Activated CD4-positive, alpha-beta T cell treated with anti-CD3 and anti-CD28 coated beads, Interleukin-2, Interleukin-6, amounts not matched to agents 100 ng/mL and 50 ng/mL, durations not matched to agents 16 hours and 8 hours (primary cell): ENCODE measurements around the gene ACAN.

Experiments
- DNase-seq: peaks from one replicate; pipeline ENCODE4 v3.0.0-alpha.2; 2020

ACAN gene

DNA sequence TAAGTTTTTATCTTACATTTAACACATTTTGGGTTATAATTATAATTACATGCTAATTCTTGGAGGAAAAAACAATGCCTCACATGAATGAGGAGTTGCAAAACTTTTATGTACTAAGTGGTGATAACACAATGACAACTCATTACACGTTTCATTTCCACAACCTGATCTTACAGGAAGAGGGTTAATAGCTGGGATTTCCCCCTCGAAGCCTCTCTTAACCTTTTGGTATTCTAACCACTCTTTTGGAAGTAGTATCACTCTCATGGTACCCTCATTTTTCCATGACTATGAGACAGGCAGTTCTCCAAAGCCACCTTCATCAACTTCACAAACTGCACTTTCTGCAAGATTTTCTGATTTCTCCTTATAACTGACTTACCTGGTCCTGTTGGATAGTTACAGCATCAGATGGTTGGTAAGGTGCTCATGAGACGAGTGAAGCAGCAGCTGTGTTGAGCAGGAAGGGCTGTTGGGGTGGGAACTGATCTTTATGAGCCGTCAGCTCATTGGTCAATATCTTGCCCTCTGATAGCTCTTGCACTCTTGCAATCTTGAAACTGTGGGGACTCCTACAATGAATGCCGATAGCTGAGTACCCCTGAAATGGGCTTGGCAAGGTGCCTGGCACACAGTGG, 41.6 kb downstream of the ACAN start:
- peak; percentile 10 for DNase-seq

DNA sequence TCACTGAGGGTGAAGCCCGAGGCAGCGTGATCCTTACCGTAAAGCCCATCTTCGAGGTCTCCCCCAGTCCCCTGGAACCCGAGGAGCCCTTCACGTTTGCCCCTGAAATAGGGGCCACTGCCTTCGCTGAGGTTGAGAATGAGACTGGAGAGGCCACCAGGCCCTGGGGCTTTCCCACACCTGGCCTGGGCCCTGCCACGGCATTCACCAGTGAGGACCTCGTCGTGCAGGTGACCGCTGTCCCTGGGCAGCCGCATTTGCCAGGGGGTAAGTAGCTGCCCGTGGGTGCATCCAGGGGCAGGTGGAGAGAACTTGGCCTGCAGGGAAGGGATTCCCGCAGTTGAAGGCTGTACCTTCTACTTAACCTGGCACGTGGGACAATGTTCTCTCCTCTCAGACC, 42.4 kb downstream of the ACAN start:
- DNase-seq = no peak

- DNase-seq = no peak
These were observed 43.9 kb downstream of the ACAN start for GRCh38 chr15:88847144-88847543.

DNA sequence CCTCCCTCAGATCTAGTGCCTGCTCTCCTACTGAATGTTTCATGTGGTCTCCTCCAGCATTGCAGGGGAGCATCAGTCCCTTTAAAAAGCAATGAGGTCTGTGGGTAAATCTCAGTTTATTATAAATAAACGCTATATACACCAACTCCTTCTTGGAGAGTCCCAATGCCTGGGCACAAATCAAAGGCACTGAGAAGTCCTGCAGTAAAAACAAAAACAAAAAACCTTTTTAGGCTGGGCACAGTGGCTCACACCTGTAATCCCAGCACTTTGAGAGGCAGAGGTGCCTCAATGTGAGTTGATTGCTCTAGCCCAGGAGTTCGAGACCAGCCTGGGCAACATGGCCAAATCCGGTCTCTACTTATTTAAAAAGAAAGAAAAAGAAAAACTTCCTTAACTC, 45.0 kb downstream of the ACAN start:
- no peak for DNase-seq

DNA sequence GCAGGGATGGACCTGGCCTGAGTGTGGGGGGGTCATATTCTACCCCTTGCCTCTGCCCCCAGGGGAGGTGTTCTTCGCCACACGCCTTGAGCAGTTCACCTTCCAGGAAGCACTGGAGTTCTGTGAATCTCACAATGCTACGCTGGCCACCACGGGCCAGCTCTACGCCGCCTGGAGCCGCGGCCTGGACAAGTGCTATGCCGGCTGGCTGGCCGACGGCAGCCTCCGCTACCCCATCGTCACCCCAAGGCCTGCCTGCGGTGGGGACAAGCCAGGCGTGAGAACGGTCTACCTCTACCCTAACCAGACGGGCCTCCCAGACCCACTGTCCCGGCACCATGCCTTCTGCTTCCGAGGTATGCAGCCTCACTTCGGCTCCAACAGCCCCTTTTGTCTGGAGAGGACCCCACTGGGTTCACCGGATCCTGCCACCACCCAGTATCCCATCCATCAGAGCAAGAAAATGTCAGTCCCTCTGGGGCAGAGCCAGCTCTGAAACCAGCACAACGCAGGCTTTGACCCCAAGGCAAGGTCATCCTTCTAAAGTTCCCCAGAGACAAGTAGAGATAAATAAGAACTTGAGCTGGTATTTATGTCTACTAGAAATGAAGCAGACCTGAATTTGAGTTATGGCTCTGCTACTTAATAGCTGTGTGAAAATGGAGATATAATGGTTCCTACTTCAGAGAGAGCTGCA, 46.3 kb downstream of the ACAN start:
- DNase-seq = no peak

DNA sequence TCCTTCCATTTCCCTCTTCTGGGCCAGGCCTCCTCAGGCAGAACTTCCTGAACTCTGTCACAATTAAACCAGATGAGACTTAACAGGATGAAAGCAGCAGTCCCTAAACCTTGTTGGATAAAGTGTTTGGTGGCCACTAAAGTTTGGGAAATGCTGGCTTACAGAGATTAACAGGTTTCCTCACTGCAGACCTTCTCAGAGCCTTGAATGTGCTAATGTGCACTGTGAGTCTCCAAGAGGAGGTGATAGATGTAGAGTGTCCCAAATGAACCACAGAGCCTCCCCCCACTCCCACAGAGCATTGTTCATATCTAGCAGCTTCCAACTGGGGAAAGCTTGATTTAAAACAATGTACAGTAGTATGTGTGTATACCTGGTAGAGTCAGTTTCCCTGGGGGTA, 49.2 kb downstream of the ACAN start:
- no peak for DNase-seq

DNA sequence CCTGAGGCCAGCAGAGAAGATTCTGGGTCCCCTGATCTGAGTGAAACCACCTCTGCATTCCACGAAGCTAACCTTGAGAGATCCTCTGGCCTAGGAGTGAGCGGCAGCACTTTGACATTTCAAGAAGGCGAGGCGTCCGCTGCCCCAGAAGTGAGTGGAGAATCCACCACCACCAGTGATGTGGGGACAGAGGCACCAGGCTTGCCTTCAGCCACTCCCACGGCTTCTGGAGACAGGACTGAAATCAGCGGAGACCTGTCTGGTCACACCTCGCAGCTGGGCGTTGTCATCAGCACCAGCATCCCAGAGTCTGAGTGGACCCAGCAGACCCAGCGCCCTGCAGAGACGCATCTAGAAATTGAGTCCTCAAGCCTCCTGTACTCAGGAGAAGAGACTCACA, 55.7 kb downstream of the ACAN start:
- no peak for DNase-seq

GRCh38 chr15:88859550-88859949, 56.3 kb downstream of the ACAN start:
- DNase-seq = no peak

- DNase-seq = no peak
These were observed 57.0 kb downstream of the ACAN start for GRCh38 chr15:88860212-88860611.

DNA sequence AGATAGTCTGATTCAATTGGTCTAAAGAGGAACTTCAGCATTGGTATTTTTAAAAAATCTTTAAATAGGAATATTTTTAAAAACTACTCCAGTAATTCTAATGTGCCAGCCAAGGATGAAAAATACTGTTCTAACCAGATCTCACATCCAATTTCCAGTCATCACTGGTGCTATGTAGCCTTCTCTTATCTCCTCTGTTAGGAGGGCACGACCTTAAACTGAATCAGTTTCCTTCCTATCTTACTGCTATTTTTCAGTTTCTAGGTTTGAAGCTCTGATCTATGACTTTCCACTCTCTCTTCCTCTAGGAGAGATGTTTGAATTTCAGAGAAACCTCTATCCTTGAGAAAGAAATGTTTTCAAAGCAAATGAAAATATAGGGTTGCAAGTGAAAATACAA, 60.2 kb downstream of the ACAN start:
- no peak for DNase-seq

DNA sequence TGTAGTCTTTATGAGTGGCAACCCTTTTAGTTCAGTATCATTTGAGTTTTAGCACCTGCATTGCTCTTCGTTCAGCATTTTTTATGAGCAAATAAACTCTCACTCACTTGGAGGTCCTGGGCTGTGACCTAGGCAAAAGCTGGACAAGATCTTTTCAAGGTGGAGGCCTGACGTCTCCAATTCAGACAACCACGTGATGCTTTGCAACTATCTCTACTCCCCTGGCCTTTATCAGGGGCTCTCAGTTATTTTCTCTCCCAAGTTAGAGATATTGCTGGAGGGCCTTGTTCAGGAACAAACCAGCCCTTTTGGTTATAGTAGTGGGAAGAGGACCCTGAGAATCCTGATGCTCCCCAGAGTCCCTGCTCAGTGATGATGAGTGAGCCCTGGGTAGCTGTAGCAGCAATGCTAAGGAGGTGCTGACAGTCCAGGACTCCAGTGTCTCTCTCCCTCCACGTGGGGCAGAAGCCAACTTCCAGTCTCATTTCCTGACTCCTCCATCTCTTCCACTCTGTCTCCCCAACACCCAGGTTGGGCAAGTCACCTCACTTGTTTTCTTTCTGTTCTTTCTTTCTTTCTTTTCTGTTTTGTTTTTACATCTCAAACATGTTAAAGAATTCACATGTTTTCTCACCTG, 61.7 kb downstream of the ACAN start:
- no peak for DNase-seq

DNA sequence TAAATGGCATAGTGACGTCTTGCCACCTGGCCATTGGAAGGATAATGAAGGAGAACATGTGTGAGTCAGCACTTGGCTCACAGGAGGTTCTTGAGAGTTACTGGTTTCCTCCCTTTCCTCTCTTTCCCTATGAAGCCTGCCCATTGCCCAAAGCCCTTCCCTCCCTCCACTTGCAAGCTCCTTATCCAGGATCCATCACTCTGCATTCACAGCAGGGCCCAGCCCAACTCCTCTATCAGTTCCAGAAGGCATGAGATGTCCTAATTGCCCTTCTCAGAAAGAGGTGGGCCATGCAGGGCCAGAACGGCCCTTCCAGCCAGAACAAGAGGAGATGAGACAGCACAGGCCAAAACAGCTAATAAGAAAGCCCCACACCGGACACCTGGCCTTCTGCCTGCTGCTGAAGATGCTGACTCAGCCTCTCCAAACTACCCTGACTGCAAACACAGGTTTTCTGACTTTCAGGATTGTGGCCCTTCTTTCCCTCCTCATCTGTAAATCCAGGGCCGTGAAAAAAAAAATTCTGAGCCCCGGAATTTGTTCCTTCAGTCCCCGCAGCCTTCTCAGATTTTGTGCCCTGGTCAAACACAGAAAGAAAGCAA, 62.4 kb downstream of the ACAN start:
- no peak for DNase-seq

- no peak for DNase-seq
These were observed 63.2 kb downstream of the ACAN start for GRCh38 chr15:88866295-88866881.

- no peak for DNase-seq
These were observed 68.1 kb downstream of the ACAN start for GRCh38 chr15:88871313-88871712.

- DNase-seq = no peak
These were observed 68.9 kb downstream of the ACAN start for GRCh38 chr15:88872106-88872505.

- no peak for DNase-seq
These were observed 69.5 kb downstream of the ACAN start for GRCh38 chr15:88872706-88873105.

DNA sequence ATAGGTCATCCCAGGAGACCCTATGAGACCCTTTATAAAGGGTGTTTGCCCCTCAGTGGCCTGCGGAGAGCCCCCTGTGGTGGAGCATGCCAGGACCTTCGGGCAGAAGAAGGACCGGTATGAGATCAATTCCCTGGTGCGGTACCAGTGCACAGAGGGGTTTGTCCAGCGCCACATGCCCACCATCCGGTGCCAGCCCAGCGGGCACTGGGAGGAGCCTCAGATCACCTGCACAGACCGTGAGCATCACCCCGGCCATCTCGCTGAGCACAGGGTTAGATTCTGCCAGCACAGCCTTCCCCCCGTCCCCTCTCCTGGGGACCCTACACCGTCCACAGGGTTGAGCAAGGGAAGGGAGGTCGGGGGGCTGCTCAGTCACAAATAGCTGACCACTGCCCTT, 70.5 kb downstream of the ACAN start:
- DNase-seq = no peak

DNA sequence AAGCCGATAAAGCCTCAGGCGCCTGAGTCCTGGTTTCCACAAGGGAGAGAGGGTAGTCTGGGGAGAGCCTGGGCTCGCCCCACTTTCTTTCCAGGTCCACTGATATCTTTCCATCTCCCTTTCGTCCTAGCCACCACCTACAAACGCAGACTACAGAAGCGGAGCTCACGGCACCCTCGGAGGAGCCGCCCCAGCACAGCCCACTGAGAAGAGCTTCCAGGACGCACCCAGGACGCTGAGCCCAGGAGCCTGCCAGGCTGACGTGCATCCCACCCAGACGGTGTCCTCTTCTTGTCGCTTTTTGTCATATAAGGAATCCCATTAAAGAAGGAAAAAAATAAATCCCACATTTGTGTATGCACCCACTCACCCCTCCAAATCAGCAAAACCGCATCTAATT, 71.0 kb downstream of the ACAN start:
- DNase-seq = no peak

- no peak for DNase-seq
These were observed 71.4 kb downstream of the ACAN start for GRCh38 chr15:88874684-88875083.

GRCh38 chr15:88876573-88876972, 73.3 kb downstream of the ACAN start:
- no peak for DNase-seq

DNA sequence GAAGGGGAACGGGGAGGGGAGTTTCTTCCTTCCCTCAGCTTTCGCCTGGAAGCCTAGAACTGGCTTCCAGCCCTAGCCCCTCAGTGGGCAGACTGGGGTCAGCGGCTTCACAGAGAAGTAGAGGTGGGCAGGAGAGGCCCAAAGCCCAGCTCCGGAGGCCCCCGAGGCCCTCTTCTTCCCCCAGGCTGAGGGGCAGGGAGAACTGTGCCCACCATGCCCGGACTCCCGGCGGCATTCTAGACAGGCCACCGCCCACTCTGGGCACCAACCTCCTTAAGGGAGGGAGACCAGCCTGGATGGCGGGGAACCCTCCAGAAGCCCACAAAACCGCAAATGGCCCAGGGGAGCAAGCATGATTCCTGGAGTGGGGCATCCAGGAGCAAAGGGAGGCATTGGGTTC, 74.2 kb downstream of the ACAN start:
- no peak for DNase-seq

DNA sequence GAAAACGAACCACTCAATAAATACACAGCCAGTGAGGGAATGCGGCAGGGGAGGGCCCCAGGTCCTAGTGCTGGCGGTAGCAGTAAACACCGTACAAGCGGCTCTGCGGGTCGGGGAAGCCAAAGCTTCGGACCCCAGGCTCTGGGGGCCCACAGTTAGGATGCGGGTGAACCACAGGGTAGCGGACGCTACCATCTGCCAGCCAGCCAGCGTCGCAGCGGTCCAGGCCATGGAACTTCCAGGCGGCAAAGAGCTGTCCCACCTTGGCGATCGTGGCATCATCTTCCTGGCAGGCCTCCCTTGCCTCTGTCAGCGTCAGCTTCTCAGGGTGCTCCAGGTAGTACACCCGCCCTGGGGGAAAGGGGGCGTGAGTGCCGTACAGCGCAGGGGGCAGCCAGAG, 74.7 kb downstream of the ACAN start:
- DNase-seq = no peak

- DNase-seq = peak; percentile 54
These were observed 75.5 kb downstream of the ACAN start for GRCh38 chr15:88878720-88879184.
